ENCODE data around the gene RPL22L1.
"Not testable (repeated sequence)": the region's sequence is repeated elsewhere in the genome, so short reads cannot be mapped to it uniquely, and the experiment has no call there.

The RPL22L1 gene

GRCh38 chr3:170896333-170896732, 26.3 kb upstream of the RPL22L1 start:
- not testable (repeated sequence) for H3K9me3 Mint-ChIP-seq, H3K27ac Mint-ChIP-seq, H3K4me1 Mint-ChIP-seq, H3K4me3 Mint-ChIP-seq, H3K27me3 Mint-ChIP-seq
- H3K36me3 Mint-ChIP-seq, result peaks cover 20% of the 10 kb centered on the region

GRCh38 chr3:170893895-170894294, 23.9 kb upstream of the RPL22L1 start:
- peaks cover 14% of the 10 kb centered on the region for H3K36me3 Mint-ChIP-seq
- no peaks in the 10 kb centered on the region for H3K4me1 Mint-ChIP-seq
- no peaks in the 10 kb centered on the region for H3K27me3 Mint-ChIP-seq
- no peak overlapping the region for H3K27ac Mint-ChIP-seq
- no peaks in the 10 kb centered on the region for H3K9me3 Mint-ChIP-seq
- H3K4me3 Mint-ChIP-seq, result no peak overlapping the region

GRCh38 chr3:170889630-170890029, 19.6 kb upstream of the RPL22L1 start:
- no peak overlapping the region for H3K4me3 Mint-ChIP-seq
- H3K27me3 Mint-ChIP-seq, result peaks cover under 1% of the 10 kb centered on the region
- H3K27ac Mint-ChIP-seq, result no peak overlapping the region
- H3K36me3 Mint-ChIP-seq, result peaks cover 6% of the 10 kb centered on the region
- H3K4me1 Mint-ChIP-seq, result no peaks in the 10 kb centered on the region
- no peaks in the 10 kb centered on the region for H3K9me3 Mint-ChIP-seq

GRCh38 chr3:170889132-170889531, 19.1 kb upstream of the RPL22L1 start:
- Mint-ChIP-seq H3K27ac (no peak overlapping the region), H3K9me3 (no peaks in the 10 kb centered on the region), H3K4me1 (no peaks in the 10 kb centered on the region), H3K27me3 (peaks cover 2% of the 10 kb centered on the region), H3K4me3 (no peak overlapping the region), H3K36me3 (peaks cover 6% of the 10 kb centered on the region)

- H3K9me3 Mint-ChIP-seq, H3K27me3 Mint-ChIP-seq, H3K27ac Mint-ChIP-seq, H3K4me1 Mint-ChIP-seq, H3K36me3 Mint-ChIP-seq, H3K4me3 Mint-ChIP-seq: not testable (repeated sequence)
Observed at GRCh38 chr3:170884109-170884930, 14.3 kb upstream of the RPL22L1 start.

GRCh38 chr3:170878688-170879087, 8.7 kb upstream of the RPL22L1 start:
- not testable (repeated sequence) for H3K4me3 Mint-ChIP-seq, H3K36me3 Mint-ChIP-seq, H3K4me1 Mint-ChIP-seq, H3K27me3 Mint-ChIP-seq, H3K27ac Mint-ChIP-seq, H3K9me3 Mint-ChIP-seq

GRCh38 chr3:170877311-170877710, 7.3 kb upstream of the RPL22L1 start:
- not testable (repeated sequence) for H3K27ac Mint-ChIP-seq, H3K9me3 Mint-ChIP-seq, H3K27me3 Mint-ChIP-seq, H3K4me3 Mint-ChIP-seq, H3K36me3 Mint-ChIP-seq, H3K4me1 Mint-ChIP-seq

- Mint-ChIP-seq H3K27ac (no peak overlapping the region), H3K27me3 (no peaks in the 10 kb centered on the region), H3K9me3 (no peaks in the 10 kb centered on the region), H3K4me3 (no peak overlapping the region), H3K36me3 (peaks cover 2% of the 10 kb centered on the region), H3K4me1 (no peaks in the 10 kb centered on the region)
Observed at GRCh38 chr3:170876537-170876936, 6.5 kb upstream of the RPL22L1 start.

- no peaks in the 10 kb centered on the region for H3K9me3 Mint-ChIP-seq
- H3K4me3 Mint-ChIP-seq, result peak overlapping the region; percentile 97
- peak overlapping the region; percentile 99 for H3K27ac Mint-ChIP-seq
- peaks cover 35% of the 10 kb centered on the region for H3K36me3 Mint-ChIP-seq
- H3K4me1 Mint-ChIP-seq, result peaks cover 17% of the 10 kb centered on the region
- no peaks in the 10 kb centered on the region for H3K27me3 Mint-ChIP-seq
Observed at GRCh38 chr3:170869239-170869590, 780 bp downstream of the RPL22L1 start.

GRCh38 chr3:170868577-170869238, 1.3 kb downstream of the RPL22L1 start:
- Mint-ChIP-seq H3K27me3 (no peaks in the 10 kb centered on the region), H3K4me1 (peaks cover 17% of the 10 kb centered on the region), H3K9me3 (no peaks in the 10 kb centered on the region), H3K27ac (peak overlapping the region; percentile 99), H3K4me3 (peak overlapping the region; percentile 97), H3K36me3 (peaks cover 33% of the 10 kb centered on the region)

GRCh38 chr3:170867143-170867937, 2.7 kb downstream of the RPL22L1 start:
- Mint-ChIP-seq H3K27me3 (no peaks in the 10 kb centered on the region), H3K9me3 (no peaks in the 10 kb centered on the region), H3K27ac (peak overlapping the region; percentile 87), H3K36me3 (peaks cover 33% of the 10 kb centered on the region), H3K4me1 (peaks cover 17% of the 10 kb centered on the region), H3K4me3 (peak overlapping the region; percentile 97)

- Mint-ChIP-seq H3K27me3 (no peaks in the 10 kb centered on the region), H3K9me3 (no peaks in the 10 kb centered on the region), H3K36me3 (peaks cover 33% of the 10 kb centered on the region), H3K27ac (peak overlapping the region; percentile 87), H3K4me1 (peaks cover 17% of the 10 kb centered on the region), H3K4me3 (peak overlapping the region; percentile 97)
Observed at GRCh38 chr3:170866499-170866898, 3.5 kb downstream of the RPL22L1 start.

- H3K4me3 Mint-ChIP-seq, result peak overlapping the region; percentile 26
- no peaks in the 10 kb centered on the region for H3K27me3 Mint-ChIP-seq
- peaks cover 33% of the 10 kb centered on the region for H3K36me3 Mint-ChIP-seq
- H3K9me3 Mint-ChIP-seq, result no peaks in the 10 kb centered on the region
- H3K27ac Mint-ChIP-seq, result peak overlapping the region; percentile 55
- peaks cover 13% of the 10 kb centered on the region for H3K4me1 Mint-ChIP-seq
Observed at GRCh38 chr3:170865209-170866094, 4.5 kb downstream of the RPL22L1 start.

- Mint-ChIP-seq H3K27ac (peak overlapping the region; percentile 24), H3K4me1 (peaks cover 13% of the 10 kb centered on the region), H3K36me3 (peaks cover 29% of the 10 kb centered on the region), H3K27me3 (no peaks in the 10 kb centered on the region), H3K4me3 (no peak overlapping the region), H3K9me3 (no peaks in the 10 kb centered on the region)
Observed at GRCh38 chr3:170864525-170865208, 5.3 kb downstream of the RPL22L1 start.

GRCh38 chr3:170863816-170864215, 6.2 kb downstream of the RPL22L1 start:
- peaks cover 22% of the 10 kb centered on the region for H3K36me3 Mint-ChIP-seq
- peaks cover 13% of the 10 kb centered on the region for H3K4me1 Mint-ChIP-seq
- H3K9me3 Mint-ChIP-seq, result no peaks in the 10 kb centered on the region
- H3K27ac Mint-ChIP-seq, result peak overlapping the region; percentile 24
- no peaks in the 10 kb centered on the region for H3K27me3 Mint-ChIP-seq
- no peak overlapping the region for H3K4me3 Mint-ChIP-seq

All from activated naive CD4-positive, alpha-beta T cell treated with anti-CD3 and anti-CD28 coated beads, Interleukin-2, amount 50 U/mL, for 24 hours (primary cell).